ENCODE results near the gene RAPGEF4.

RAPGEF4 gene

GRCh38 chr2:172813314-172813888 lies 77.8 kb downstream of the RAPGEF4 start:
- H3K4me3 ChIP-seq (ENCODE audit: low read depth, low read length), result no peak overlapping the region
- DNase-seq (ENCODE audit: low read depth, low spot score), result peak; percentile 29
- peak; percentile 53 for TF ChIP-seq CTCF (IDR thresholded peaks at IDR 0.05; ENCODE audit: low read depth, low read length)
- in situ Hi-C loops (cut with HindIII; ENCODE audit: low sequenced_read_pairs), result no loop called here

DNA sequence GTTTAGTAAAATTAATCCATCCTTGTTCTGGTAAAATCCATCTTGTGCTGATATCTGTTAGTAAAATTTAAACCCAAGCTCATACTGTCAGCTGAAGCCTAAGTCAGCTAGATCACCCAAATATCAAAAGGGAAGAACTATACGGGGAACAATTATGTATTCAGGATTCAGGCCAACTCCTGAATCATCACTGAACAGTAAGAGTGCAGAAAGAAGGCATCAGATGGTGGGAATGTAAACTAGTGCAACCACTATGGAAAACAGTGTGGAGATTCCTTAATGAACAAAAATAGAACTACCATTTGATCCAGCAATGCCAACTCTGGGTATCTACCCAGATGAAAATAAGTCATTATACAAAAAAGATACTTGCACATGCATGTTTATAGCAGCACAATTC lies 81.8 kb downstream of the RAPGEF4 start:
- DNase-seq (ENCODE audit: low read depth, low spot score), result no peak
- in situ Hi-C loops (cut with HindIII; ENCODE audit: low sequenced_read_pairs), result no loop called here
- no peak for TF ChIP-seq CTCF (IDR thresholded peaks at IDR 0.05; ENCODE audit: low read depth, low read length)
- no peak overlapping the region for H3K4me3 ChIP-seq (ENCODE audit: low read depth, low read length)

GRCh38 chr2:172819943-172820342 lies 84.3 kb downstream of the RAPGEF4 start:
- H3K4me3 ChIP-seq (ENCODE audit: low read depth, low read length), result no peak overlapping the region
- no peak for DNase-seq (ENCODE audit: low read depth, low spot score)
- in situ Hi-C loops (cut with HindIII; ENCODE audit: low sequenced_read_pairs), result no loop called here
- TF ChIP-seq CTCF (IDR thresholded peaks at IDR 0.05; ENCODE audit: low read depth, low read length), result no peak

GRCh38 chr2:172821370-172822338 lies 86.0 kb downstream of the RAPGEF4 start:
- in situ Hi-C loops (cut with HindIII; ENCODE audit: low sequenced_read_pairs), result no loop called here
- H3K4me3 ChIP-seq (ENCODE audit: low read depth, low read length), result no peak overlapping the region
- TF ChIP-seq CTCF (IDR thresholded peaks at IDR 0.05; ENCODE audit: low read depth, low read length), result no peak
- DNase-seq (ENCODE audit: low read depth, low spot score), result peak; percentile 22

- no peak for DNase-seq (ENCODE audit: low read depth, low spot score)
- in situ Hi-C loops (cut with HindIII; ENCODE audit: low sequenced_read_pairs), result no loop called here
- no peak overlapping the region for H3K4me3 ChIP-seq (ENCODE audit: low read depth, low read length)
- TF ChIP-seq CTCF (IDR thresholded peaks at IDR 0.05; ENCODE audit: low read depth, low read length), result no peak
Observed at GRCh38 chr2:172822585-172822984, 86.9 kb downstream of the RAPGEF4 start.

DNA sequence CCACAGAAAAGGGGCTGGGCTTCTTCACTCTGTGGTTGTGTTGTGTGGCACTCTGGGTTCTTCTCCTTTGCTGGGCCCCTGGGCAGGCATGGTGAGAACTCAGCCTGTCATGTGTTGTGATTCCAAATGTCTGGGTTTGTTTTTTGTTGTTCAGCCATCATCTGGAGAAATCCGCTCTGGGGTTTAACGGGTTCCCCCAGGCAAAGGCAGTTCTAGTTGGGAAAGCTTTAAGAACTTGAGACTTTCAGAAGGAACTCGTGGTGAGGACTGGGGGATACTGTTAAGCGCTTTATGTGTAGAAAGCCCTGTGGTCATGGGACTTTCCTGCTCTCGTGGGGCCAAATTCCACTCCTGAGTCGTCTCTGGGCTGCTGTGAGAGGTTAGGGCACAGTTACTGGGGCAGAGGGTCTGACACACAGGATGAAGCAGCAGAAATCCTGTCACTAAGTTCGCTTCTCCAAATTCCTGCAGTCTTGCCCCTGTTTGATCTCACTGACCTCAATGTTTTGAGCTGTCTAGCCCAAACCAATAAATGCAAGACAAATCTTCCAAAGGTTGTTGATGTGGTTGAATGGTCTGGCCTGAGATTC lies 87.7 kb downstream of the RAPGEF4 start:
- no peak for TF ChIP-seq CTCF (IDR thresholded peaks at IDR 0.05; ENCODE audit: low read depth, low read length)
- no peak overlapping the region for H3K4me3 ChIP-seq (ENCODE audit: low read depth, low read length)
- in situ Hi-C loops (cut with HindIII; ENCODE audit: low sequenced_read_pairs), result no loop called here
- no peak for DNase-seq (ENCODE audit: low read depth, low spot score)
